ENCODE measurements around the gene GALNT15.
A peak's percentile ranks its signal among the peaks of the same experiment; 100 is the strongest.

Gene GALNT15, protein sequence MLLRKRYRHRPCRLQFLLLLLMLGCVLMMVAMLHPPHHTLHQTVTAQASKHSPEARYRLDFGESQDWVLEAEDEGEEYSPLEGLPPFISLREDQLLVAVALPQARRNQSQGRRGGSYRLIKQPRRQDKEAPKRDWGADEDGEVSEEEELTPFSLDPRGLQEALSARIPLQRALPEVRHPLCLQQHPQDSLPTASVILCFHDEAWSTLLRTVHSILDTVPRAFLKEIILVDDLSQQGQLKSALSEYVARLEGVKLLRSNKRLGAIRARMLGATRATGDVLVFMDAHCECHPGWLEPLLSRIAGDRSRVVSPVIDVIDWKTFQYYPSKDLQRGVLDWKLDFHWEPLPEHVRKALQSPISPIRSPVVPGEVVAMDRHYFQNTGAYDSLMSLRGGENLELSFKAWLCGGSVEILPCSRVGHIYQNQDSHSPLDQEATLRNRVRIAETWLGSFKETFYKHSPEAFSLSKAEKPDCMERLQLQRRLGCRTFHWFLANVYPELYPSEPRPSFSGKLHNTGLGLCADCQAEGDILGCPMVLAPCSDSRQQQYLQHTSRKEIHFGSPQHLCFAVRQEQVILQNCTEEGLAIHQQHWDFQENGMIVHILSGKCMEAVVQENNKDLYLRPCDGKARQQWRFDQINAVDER

GRCh38 chr3:16174389-16174788, at the start of gene GALNT15:
Gene GALNT15 (plus strand): TSS chr3:16174680. CDS start chr3:16175152, 472 bp downstream.
- H3K4me3 ChIP-seq (ENCODE audit: severe bottlenecking), result no peak within 1 kb of the TSS
- TF ChIP-seq CTCF (IDR thresholded peaks at IDR 0.05; ENCODE audit: poor library complexity, severe bottlenecking), result no peak
- no peaks in the 10 kb centered on the region for H3K36me3 ChIP-seq (ENCODE audit: low read depth)
- DNase-seq (ENCODE audit: low spot score), result no peak
- H3K4me1 ChIP-seq (ENCODE audit: insufficient read depth, poor library complexity, severe bottlenecking), result peaks cover 4% of the 10 kb centered on the region
- no peaks in the 10 kb centered on the region for H3K9me3 ChIP-seq (ENCODE audit: severe bottlenecking)
- ATAC-seq (ENCODE audit: low read depth), result peak; percentile 52
- H3K27ac ChIP-seq (ENCODE audit: poor library complexity, severe bottlenecking), result no peak within 1 kb of the TSS
- H3K27me3 ChIP-seq (ENCODE audit: insufficient read depth, poor library complexity, severe bottlenecking), result no peaks in the 10 kb centered on the region

DNA sequence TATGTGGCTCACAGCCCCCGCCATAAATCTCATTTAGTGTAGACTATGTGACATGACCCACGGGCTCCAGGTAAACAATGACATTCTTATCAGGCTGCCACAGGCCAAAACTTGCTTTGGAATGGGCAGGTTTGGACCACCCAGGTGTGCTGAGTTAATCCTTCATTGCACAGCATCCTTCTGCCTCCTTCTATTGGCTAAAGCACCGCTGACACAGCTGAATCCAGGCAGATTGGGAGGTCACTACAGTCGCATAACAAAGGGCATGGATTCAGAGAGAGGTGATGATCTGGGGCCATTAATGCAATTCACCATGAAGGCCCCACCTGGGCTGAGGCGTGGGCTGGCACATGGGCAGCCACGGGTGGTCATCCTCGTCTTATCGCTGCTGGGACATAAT, 47.8 kb upstream of the GALNT15 start:
- TF ChIP-seq CTCF (IDR thresholded peaks at IDR 0.05; ENCODE audit: poor library complexity, severe bottlenecking), result no peak
- Histone ChIP-seq H3K9me3 (ENCODE audit: severe bottlenecking) (no peaks in the 10 kb centered on the region), H3K27me3 (ENCODE audit: insufficient read depth, poor library complexity, severe bottlenecking) (no peaks in the 10 kb centered on the region), H3K4me3 (ENCODE audit: severe bottlenecking) (no peak overlapping the region), H3K36me3 (ENCODE audit: low read depth) (no peaks in the 10 kb centered on the region), H3K27ac (ENCODE audit: poor library complexity, severe bottlenecking) (no peak overlapping the region), H3K4me1 (ENCODE audit: insufficient read depth, poor library complexity, severe bottlenecking) (peaks cover 14% of the 10 kb centered on the region)
- DNase-seq (ENCODE audit: low spot score), result no peak
- no peak for ATAC-seq (ENCODE audit: low read depth)

- Histone ChIP-seq H3K27me3 (ENCODE audit: insufficient read depth, poor library complexity, severe bottlenecking) (no peaks in the 10 kb centered on the region), H3K9me3 (ENCODE audit: severe bottlenecking) (no peaks in the 10 kb centered on the region), H3K27ac (ENCODE audit: poor library complexity, severe bottlenecking) (no peak overlapping the region), H3K4me1 (ENCODE audit: insufficient read depth, poor library complexity, severe bottlenecking) (peaks cover 14% of the 10 kb centered on the region), H3K4me3 (ENCODE audit: severe bottlenecking) (no peak overlapping the region), H3K36me3 (ENCODE audit: low read depth) (no peaks in the 10 kb centered on the region)
- ATAC-seq (ENCODE audit: low read depth) (no peak), DNase-seq (ENCODE audit: low spot score) (no peak)
- TF ChIP-seq CTCF (IDR thresholded peaks at IDR 0.05; ENCODE audit: poor library complexity, severe bottlenecking), result no peak
These were observed 47.2 kb upstream of the GALNT15 start for GRCh38 chr3:16127249-16127648.

GRCh38 chr3:16130066-16130465, 44.4 kb upstream of the GALNT15 start:
- DNase-seq (ENCODE audit: low spot score) (no peak), ATAC-seq (ENCODE audit: low read depth) (no peak)
- no peak for TF ChIP-seq CTCF (IDR thresholded peaks at IDR 0.05; ENCODE audit: poor library complexity, severe bottlenecking)
- H3K36me3 ChIP-seq (ENCODE audit: low read depth), result no peaks in the 10 kb centered on the region
- H3K27ac ChIP-seq (ENCODE audit: poor library complexity, severe bottlenecking), result no peak overlapping the region
- H3K4me1 ChIP-seq (ENCODE audit: insufficient read depth, poor library complexity, severe bottlenecking), result peaks cover under 1% of the 10 kb centered on the region
- H3K27me3 ChIP-seq (ENCODE audit: insufficient read depth, poor library complexity, severe bottlenecking), result no peaks in the 10 kb centered on the region
- no peak overlapping the region for H3K4me3 ChIP-seq (ENCODE audit: severe bottlenecking)
- no peaks in the 10 kb centered on the region for H3K9me3 ChIP-seq (ENCODE audit: severe bottlenecking)

DNA sequence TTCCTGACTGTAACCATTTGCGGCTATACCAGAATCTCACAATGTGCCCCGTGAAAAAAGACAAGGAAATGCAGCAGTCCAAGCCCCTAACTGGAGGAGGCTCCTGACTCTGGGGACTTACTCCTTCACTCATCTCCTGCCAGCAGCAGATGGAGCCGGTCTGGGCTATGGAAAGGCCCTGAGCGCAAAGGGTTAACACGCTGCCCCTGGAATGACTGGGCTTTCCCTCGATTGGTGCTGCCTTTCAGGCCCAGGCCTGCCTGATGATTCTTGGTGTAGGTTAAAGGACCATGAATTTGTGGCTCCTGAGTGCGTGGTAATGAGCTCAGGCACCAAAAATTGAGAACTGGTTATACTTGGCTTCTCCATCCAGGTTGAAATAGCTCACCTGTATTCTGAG, 42.3 kb upstream of the GALNT15 start:
- Histone ChIP-seq H3K9me3 (ENCODE audit: severe bottlenecking) (no peaks in the 10 kb centered on the region), H3K27ac (ENCODE audit: poor library complexity, severe bottlenecking) (no peak overlapping the region), H3K4me3 (ENCODE audit: severe bottlenecking) (no peak overlapping the region), H3K27me3 (ENCODE audit: insufficient read depth, poor library complexity, severe bottlenecking) (no peaks in the 10 kb centered on the region), H3K4me1 (ENCODE audit: insufficient read depth, poor library complexity, severe bottlenecking) (no peaks in the 10 kb centered on the region), H3K36me3 (ENCODE audit: low read depth) (no peaks in the 10 kb centered on the region)
- ATAC-seq (ENCODE audit: low read depth) (no peak), DNase-seq (ENCODE audit: low spot score) (no peak)
- no peak for TF ChIP-seq CTCF (IDR thresholded peaks at IDR 0.05; ENCODE audit: poor library complexity, severe bottlenecking)

Data from RWPE2 (cell line).